OCI-LY3 (cell line): ENCODE results near the gene TSPEAR.

ENCODE experiments used
- H2AFZ ChIP-seq: fragments of 200-600, 300-600 bp; shearing (Covaris generic); 2 replicates; pipeline ENCODE4 v1.6.0; 2014; ENCODE audit warnings: antibody characterized with exemption, low read depth, low read length
- H3K27ac ChIP-seq: fragments of 200-600, 300-600 bp; sonication (generic); 2 replicates; pipeline ENCODE4 v1.5.1; 2014; ENCODE audit warnings: mild to moderate bottlenecking, low read length, moderate library complexity, mixed read lengths
- H3K27me3 ChIP-seq: fragments of 200-600, 300-600 bp; sonication (generic); 2 replicates; pipeline ENCODE4 v1.6.1; 2014; ENCODE audit warnings: low read depth, low read length, mixed read lengths
- H3K36me3 ChIP-seq: fragments of 200-600, 300-600 bp; sonication (generic); replicated peaks from 2 replicates; pipeline ENCODE3; 2014; ENCODE audit warnings: low read depth, low read length, mixed read lengths
- H3K4me1 ChIP-seq: fragments of 300-600, 200-600 bp; sonication (generic); 2 replicates; pipeline ENCODE4 v1.6.1; 2014; ENCODE audit warnings: low read length, mixed read lengths
- H3K4me2 ChIP-seq: fragments of 200-600, 300-600 bp; sonication (generic); 2 replicates; pipeline ENCODE4 v1.6.1; 2014; ENCODE audit warnings: low read length, mixed read lengths
- H3K4me3 ChIP-seq: fragments of 300-600, 200-600 bp; sonication (generic); 2 replicates; pipeline ENCODE4 v1.5.1; 2014; ENCODE audit warnings: antibody characterized with exemption, mild to moderate bottlenecking, low read length, moderate library complexity
- H3K79me2 ChIP-seq: fragments of 300-600, 200-600 bp; shearing (Covaris generic); 2 replicates; pipeline ENCODE4 v1.6.1; 2014; ENCODE audit warnings: mild to moderate bottlenecking, low read length, mixed read lengths
- H3K9ac ChIP-seq: fragments of 300-600, 200-600 bp; shearing (Covaris generic); 2 replicates; pipeline ENCODE4 v1.6.0; 2014; ENCODE audit warnings: mild to moderate bottlenecking, low read length, moderate library complexity
- H3K9me3 ChIP-seq: fragments of 200-600, 300-600 bp; shearing (Covaris generic); 2 replicates; pipeline ENCODE4 v1.6.1; 2014; ENCODE audit warnings: low read length, mixed read lengths; ENCODE audit not compliant: insufficient read depth
- H4K20me1 ChIP-seq: fragments of 200-600, 300-600 bp; sonication (generic); 2 replicates; pipeline ENCODE4 v1.6.1; 2016; ENCODE audit warnings: low read length, mixed read lengths; ENCODE audit not compliant: insufficient read depth
- CTCF ChIP-seq: fragments of 200-600, 300-600 bp; sonication (generic); IDR thresholded peaks from 2 replicates; pipeline ENCODE4 v1.5.1; 2014; ENCODE audit warnings: antibody characterized with exemption, low read length, low read depth
- EZH2phosphoT487 ChIP-seq: fragments of 200-600 bp; shearing (Covaris generic); IDR thresholded peaks from 2 replicates; pipeline ENCODE4 v1.6.1; 2018; ENCODE audit warnings: antibody characterized with exemption, mixed run types, low read depth

Gene TSPEAR

GRCh38 chr21:44706706-44707581 is 4.4 kb downstream of the TSPEAR start:
- TF ChIP-seq EZH2phosphoT487: no peak
- no peak for TF ChIP-seq CTCF
- no peak overlapping the region for H3K9ac ChIP-seq
- H3K9me3 ChIP-seq: no peaks in the 10 kb centered on the region
- no peaks in the 10 kb centered on the region for H3K4me1 ChIP-seq
- no peaks in the 10 kb centered on the region for H3K79me2 ChIP-seq
- no peak overlapping the region for H2AFZ ChIP-seq
- H3K4me2 ChIP-seq: no peak overlapping the region
- no peaks in the 10 kb centered on the region for H4K20me1 ChIP-seq
- H3K27ac ChIP-seq: no peak overlapping the region
- no peak overlapping the region for H3K4me3 ChIP-seq
- no peaks in the 10 kb centered on the region for H3K27me3 ChIP-seq
- no peaks in the 10 kb centered on the region for H3K36me3 ChIP-seq

GRCh38 chr21:44706026-44706705 is 5.2 kb downstream of the TSPEAR start:
- Histone ChIP-seq H3K79me2 (no peaks in the 10 kb centered on the region), H3K27me3 (no peaks in the 10 kb centered on the region), H3K9me3 (no peaks in the 10 kb centered on the region), H3K4me3 (no peak overlapping the region), H3K4me1 (no peaks in the 10 kb centered on the region), H4K20me1 (no peaks in the 10 kb centered on the region), H3K4me2 (no peak overlapping the region), H3K9ac (no peak overlapping the region), H2AFZ (no peak overlapping the region), H3K27ac (no peak overlapping the region), H3K36me3 (no peaks in the 10 kb centered on the region)
- TF ChIP-seq CTCF: no peak
- no peak for TF ChIP-seq EZH2phosphoT487

- Histone ChIP-seq H3K4me2 (no peak overlapping the region), H3K9ac (no peak overlapping the region), H3K27ac (no peak overlapping the region), H2AFZ (no peak overlapping the region), H3K4me1 (no peaks in the 10 kb centered on the region), H4K20me1 (no peaks in the 10 kb centered on the region), H3K9me3 (no peaks in the 10 kb centered on the region), H3K36me3 (no peaks in the 10 kb centered on the region), H3K79me2 (no peaks in the 10 kb centered on the region), H3K4me3 (no peak overlapping the region), H3K27me3 (no peaks in the 10 kb centered on the region)
- TF ChIP-seq EZH2phosphoT487 (no peak), CTCF (no peak)
Observed at GRCh38 chr21:44704636-44705001, 6.8 kb downstream of the TSPEAR start.
